ENCODE data around the gene SLC5A10. TPM values are rescaled to one million over a fixed set of nuclear protein-coding genes. Genes with fewer than 3 reads are reported as not detected.

SLC5A10 gene
- total RNA-seq, 1 donor from 2014 or later, result not detected

GRCh38 chr17:18977646-18978045, 25.7 kb downstream of the SLC5A10 start:
- CTCF ChIA-PET, result interaction anchor here (1.7 kb wide), 1 partner anchor 17 kb away, joined by 5 read pairs; no protein-coding TSS in a partner anchor
- ATAC-seq (ENCODE audit: low read depth), result no peak
- POLR2A ChIA-PET, result no interaction called here
- intact Hi-C loops (cut with micrococcal nuclease), result no loop called here
- DNase-seq, result no peak
- TF ChIP-seq, protein P1, sequence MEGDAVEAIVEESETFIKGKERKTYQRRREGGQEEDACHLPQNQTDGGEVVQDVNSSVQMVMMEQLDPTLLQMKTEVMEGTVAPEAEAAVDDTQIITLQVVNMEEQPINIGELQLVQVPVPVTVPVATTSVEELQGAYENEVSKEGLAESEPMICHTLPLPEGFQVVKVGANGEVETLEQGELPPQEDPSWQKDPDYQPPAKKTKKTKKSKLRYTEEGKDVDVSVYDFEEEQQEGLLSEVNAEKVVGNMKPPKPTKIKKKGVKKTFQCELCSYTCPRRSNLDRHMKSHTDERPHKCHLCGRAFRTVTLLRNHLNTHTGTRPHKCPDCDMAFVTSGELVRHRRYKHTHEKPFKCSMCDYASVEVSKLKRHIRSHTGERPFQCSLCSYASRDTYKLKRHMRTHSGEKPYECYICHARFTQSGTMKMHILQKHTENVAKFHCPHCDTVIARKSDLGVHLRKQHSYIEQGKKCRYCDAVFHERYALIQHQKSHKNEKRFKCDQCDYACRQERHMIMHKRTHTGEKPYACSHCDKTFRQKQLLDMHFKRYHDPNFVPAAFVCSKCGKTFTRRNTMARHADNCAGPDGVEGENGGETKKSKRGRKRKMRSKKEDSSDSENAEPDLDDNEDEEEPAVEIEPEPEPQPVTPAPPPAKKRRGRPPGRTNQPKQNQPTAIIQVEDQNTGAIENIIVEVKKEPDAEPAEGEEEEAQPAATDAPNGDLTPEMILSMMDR (IDR thresholded peaks at IDR 0.05), result no peak
- H3K36me3 Mint-ChIP-seq (ENCODE audit: low read depth), result peaks cover 53% of the 10 kb centered on the region
- H3K9me3 Mint-ChIP-seq, result no peaks in the 10 kb centered on the region
- no peaks in the 10 kb centered on the region for H3K4me1 Mint-ChIP-seq
- no peak overlapping the region for H3K4me3 Mint-ChIP-seq
- H3K27ac Mint-ChIP-seq, result no peak overlapping the region
- H3K27me3 Mint-ChIP-seq, result no peaks in the 10 kb centered on the region

DNA sequence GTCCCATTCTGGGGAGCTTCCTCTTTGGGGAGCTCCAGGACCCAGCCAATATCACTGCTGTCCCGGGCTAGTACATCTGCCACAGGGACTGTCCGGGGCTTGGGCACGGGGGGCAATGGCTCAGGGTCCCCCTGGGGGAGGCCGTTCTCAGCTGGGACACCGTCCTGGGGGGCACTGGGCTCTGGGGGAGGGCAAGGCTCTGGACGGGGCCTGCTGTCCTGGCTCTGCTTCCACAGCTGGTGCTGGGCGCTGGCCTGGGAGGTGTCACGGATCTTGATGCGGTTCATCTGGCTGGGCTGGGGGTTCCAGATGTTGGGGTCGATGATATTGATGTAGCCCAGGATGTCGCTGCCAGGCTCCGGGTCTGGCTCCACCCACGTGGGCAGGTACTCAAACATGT, 26.1 kb downstream of the SLC5A10 start:
- Mint-ChIP-seq H3K27ac (no peak overlapping the region), H3K4me3 (no peak overlapping the region), H3K4me1 (no peaks in the 10 kb centered on the region), H3K9me3 (no peaks in the 10 kb centered on the region), H3K36me3 (ENCODE audit: low read depth) (peaks cover 52% of the 10 kb centered on the region), H3K27me3 (no peaks in the 10 kb centered on the region)
- TF ChIP-seq, protein P1 (IDR thresholded peaks at IDR 0.05), result no peak
- DNase-seq, result no peak
- ChIA-PET POLR2A (no interaction called here), CTCF (interaction anchor here (1.7 kb wide), 1 partner anchor 17 kb away, joined by 5 read pairs; no protein-coding TSS in a partner anchor)
- ATAC-seq (ENCODE audit: low read depth), result no peak
- intact Hi-C loops (cut with micrococcal nuclease), result no loop called here

DNA sequence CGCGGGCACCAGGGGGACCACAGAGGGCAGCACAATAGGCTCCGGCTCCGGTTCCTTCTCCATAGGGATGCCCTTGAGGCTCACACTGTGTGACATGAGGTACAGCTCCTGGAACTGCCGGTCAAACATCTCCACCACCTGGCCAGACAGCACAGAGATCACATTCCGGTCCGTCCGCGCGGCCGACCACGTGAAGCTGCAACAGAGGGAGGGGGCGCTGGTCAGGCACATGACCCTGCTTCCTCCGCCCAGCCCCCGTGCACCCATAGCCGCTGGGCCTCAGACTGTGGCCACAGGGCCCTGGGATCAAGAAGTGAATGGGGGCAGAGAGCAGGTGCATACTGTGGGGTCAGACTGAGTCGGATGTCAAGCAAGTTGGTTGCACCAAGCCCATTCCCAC, 26.7 kb downstream of the SLC5A10 start:
- no peak for ATAC-seq (ENCODE audit: low read depth)
- TF ChIP-seq, protein P1 (IDR thresholded peaks at IDR 0.05), result no peak
- intact Hi-C loops (cut with micrococcal nuclease), result no loop called here
- DNase-seq, result no peak
- Mint-ChIP-seq H3K27ac (no peak overlapping the region), H3K27me3 (no peaks in the 10 kb centered on the region), H3K4me3 (no peak overlapping the region), H3K4me1 (no peaks in the 10 kb centered on the region), H3K9me3 (no peaks in the 10 kb centered on the region), H3K36me3 (ENCODE audit: low read depth) (peaks cover 51% of the 10 kb centered on the region)
- POLR2A ChIA-PET, result no interaction called here
- CTCF ChIA-PET, result interaction anchor here (1.7 kb wide), 1 partner anchor 18 kb away, joined by 5 read pairs; no protein-coding TSS in a partner anchor

DNA sequence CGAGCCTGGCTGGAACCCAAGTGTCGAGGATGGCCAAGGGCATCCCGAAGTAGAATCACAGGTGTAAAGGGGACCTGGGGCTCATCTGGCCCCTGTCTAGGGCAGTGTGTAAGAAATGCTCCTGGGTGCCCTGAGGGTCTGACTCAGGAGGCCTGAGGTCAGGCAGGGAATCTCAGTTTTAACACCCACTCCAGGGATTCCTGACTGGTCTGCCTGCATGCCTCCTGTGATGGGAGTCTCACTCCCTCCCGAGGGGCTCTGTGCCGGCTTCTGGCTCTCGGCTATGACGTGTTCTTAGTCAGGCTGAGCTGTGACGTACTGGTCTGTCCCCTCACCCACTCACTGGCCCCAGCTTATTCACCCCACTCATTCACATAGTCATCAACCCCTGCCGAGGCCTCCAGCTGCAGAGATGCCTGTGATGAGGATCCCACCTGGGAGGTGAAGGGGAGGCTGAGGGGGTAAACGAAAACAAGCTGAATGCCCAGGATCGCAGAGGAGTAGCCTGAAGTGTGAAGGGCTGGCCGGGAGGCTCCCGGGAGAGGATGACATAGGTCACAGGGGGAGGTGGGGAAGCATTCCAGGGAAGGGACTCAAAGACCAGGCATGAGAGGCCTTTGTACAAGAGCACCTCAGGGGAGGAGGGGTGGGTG, 28.8 kb downstream of the SLC5A10 start:
- H3K4me1 Mint-ChIP-seq, result no peaks in the 10 kb centered on the region
- DNase-seq, result no peak
- H3K36me3 Mint-ChIP-seq (ENCODE audit: low read depth), result peaks cover 53% of the 10 kb centered on the region
- CTCF ChIA-PET, result no interaction called here
- no peaks in the 10 kb centered on the region for H3K9me3 Mint-ChIP-seq
- ATAC-seq (ENCODE audit: low read depth), result no peak
- intact Hi-C loops (cut with micrococcal nuclease), result no loop called here
- no peak overlapping the region for H3K4me3 Mint-ChIP-seq
- no peaks in the 10 kb centered on the region for H3K27me3 Mint-ChIP-seq
- H3K27ac Mint-ChIP-seq, result no peak overlapping the region
- TF ChIP-seq, protein P1 (IDR thresholded peaks at IDR 0.05), result no peak
- POLR2A ChIA-PET, result no interaction called here

DNA sequence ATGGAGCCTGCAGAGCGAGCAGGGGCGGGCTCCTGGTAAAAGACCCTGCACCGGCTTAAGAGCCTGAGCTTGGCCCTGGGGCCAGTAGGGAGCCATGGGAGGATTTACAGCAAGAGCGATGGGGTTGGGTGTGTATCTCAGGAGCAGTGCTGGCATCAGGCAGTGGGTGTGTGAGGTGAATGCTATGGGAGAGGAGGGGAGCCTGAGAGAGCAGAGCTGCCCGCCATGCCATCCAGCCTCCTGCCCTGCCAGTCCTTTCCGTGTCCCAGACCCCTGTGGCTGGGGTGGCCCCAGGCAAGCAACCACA, 29.3 kb downstream of the SLC5A10 start:
- Mint-ChIP-seq H3K36me3 (ENCODE audit: low read depth) (peaks cover 57% of the 10 kb centered on the region), H3K4me3 (no peak overlapping the region), H3K4me1 (no peaks in the 10 kb centered on the region), H3K27ac (no peak overlapping the region), H3K9me3 (no peaks in the 10 kb centered on the region), H3K27me3 (no peaks in the 10 kb centered on the region)
- ChIA-PET CTCF (no interaction called here), POLR2A (no interaction called here)
- ATAC-seq (ENCODE audit: low read depth), result no peak
- intact Hi-C loops (cut with micrococcal nuclease), result no loop called here
- DNase-seq, result no peak
- TF ChIP-seq, protein P1 (IDR thresholded peaks at IDR 0.05), result no peak

Data from activated B cell treated with CpG ODN at 0.5 μM for 24 hours (primary cell).